Left colon (tissue), 2 donors: ENCODE results near the gene NPEPL1. TPM values are rescaled to one million over a fixed set of nuclear protein-coding genes. Genes with fewer than 3 reads are reported as not detected.
"Not testable (repeated sequence)": the region's sequence is repeated elsewhere in the genome, so short reads cannot be mapped to it uniquely, and the experiment has no call there.

ENCODE experiments used
- ATAC-seq: fragments of 200-7000 bp; cut with Tn5 transposase; one replicate; pipeline ENCODE4 v1.9.1; 2020; ENCODE audit warnings: mild to moderate bottlenecking, moderate library complexity
- DNase-seq, 2 donors: peaks; one replicate each; pipeline ENCODE4 v3.0.0-alpha.2; 2020
- intact Hi-C, 2 donors: fragments of 100-400 bp; cut with DNase I in 1 of 2; cut with micrococcal nuclease in 1 of 2; formaldehyde crosslinking; loops; one replicate each; pipeline versions ENCODE4 v1.11.2 to v1.14.0; 2022; cut with DNase I, micrococcal nuclease
- total RNA-seq, 2 donors: library from RNA; stranded (reverse); fragmentation: NEBNext Ultra II Directional; extraction: Animal tissue kit (Norgen Biotek cat#: 25700); gene quantifications; one replicate each; pipeline ENCODE4 v1.2.1, GENCODE V29; 2021
- donor health status: DM: no; HTN: no; CAD: no.
- donor health status: DM: yes; HTN: yes; CAD: no.

The NPEPL1 gene
- total RNA-seq, 2 donors from 2014 or later: 30.3 to 31.1 TPM

DNA sequence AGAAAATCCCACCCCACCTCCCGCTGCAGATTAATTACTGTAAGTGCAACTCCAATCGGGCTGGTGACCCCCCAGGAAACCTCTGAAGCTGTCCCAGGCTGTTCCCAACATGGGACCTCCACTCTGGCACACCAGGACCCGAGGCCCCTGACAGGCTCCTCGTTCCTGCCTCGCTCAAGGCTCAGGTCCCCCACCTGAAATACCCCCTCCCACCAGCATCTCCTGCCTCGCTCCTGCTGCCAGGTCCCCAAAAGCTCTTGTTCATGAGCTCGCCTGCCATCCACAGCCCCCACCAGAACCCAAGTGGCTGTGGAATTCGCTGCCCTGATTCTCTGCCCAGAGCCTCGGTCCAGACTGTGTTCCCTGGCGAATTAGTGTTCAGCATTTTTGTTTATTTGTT, 26.1 kb downstream of the NPEPL1 start:
- DNase-seq (peak in 1 of 2 donors; percentile 12), ATAC-seq (no peak)
- intact Hi-C loops: no loop called here

DNA sequence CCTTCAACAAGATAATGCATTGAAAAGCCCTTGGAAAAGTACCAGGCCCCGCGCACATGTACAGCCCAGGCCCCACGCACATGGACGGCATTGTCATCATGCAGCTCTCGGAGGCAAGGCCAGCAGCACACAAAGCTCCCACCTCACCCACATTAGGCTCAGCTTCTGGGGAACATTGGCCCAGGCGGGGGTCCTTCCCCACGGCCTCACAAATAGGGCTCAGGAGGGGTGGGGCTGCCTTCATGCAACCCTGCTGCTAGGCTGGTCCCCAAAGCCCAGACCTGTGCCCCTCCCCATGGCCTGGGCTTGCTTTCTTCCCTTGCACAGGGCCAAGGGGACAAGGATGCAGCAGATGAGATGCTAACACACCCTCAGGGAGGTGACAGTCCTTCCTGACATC, 26.7 kb downstream of the NPEPL1 start:
- no peak for ATAC-seq
- peak in 1 of 2 donors; percentile 19 for DNase-seq

DNA sequence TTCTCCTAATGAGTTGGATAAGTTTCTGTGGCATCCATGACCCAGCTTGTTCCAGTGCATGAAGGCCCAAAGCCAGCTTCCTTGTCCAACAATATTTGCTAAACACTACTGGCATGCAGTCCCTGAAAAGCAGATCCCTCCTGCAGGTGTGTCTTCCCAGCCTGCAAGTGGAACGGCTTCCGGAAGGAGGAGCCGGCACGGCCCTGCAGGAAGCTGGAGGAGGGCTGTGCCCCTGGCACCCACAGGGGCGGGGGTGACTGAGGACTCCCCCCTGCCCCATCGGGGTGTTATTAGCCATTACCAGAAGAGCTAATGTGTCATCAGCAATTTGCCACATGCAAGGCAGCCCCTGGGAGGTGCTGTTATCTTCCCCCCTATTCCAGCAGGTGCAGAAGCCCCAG, 27.4 kb downstream of the NPEPL1 start:
- peak in 1 of 2 donors; percentile 24 for DNase-seq
- intact Hi-C loops: no loop called here

More for the DNA sequence above, 26.7 kb downstream of the NPEPL1 start:
- intact Hi-C loops: no loop called here

DNA sequence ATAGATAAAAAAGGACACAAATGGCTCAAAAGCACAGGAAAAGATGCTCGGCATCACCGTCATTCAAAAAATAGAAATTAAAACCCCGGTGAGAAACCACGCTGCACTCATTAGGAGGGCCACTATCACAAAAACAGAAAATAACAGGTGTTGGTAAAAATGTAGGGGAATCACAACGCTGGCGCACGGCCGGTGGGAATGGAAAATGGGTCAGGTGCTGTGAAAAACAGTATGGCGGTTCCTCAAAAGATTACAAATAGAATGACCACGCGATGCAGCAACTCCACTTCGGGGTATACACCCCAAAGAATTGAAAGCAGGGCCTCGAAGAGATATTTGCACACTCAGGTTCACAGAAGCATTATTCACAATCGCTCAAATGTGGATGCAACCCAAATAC, 28.3 kb downstream of the NPEPL1 start:
- DNase-seq (no peak), ATAC-seq (no peak)
- intact Hi-C loops: no loop called here

More for the DNA sequence above, 27.4 kb downstream of the NPEPL1 start:
- peak; percentile 48 for ATAC-seq

DNA sequence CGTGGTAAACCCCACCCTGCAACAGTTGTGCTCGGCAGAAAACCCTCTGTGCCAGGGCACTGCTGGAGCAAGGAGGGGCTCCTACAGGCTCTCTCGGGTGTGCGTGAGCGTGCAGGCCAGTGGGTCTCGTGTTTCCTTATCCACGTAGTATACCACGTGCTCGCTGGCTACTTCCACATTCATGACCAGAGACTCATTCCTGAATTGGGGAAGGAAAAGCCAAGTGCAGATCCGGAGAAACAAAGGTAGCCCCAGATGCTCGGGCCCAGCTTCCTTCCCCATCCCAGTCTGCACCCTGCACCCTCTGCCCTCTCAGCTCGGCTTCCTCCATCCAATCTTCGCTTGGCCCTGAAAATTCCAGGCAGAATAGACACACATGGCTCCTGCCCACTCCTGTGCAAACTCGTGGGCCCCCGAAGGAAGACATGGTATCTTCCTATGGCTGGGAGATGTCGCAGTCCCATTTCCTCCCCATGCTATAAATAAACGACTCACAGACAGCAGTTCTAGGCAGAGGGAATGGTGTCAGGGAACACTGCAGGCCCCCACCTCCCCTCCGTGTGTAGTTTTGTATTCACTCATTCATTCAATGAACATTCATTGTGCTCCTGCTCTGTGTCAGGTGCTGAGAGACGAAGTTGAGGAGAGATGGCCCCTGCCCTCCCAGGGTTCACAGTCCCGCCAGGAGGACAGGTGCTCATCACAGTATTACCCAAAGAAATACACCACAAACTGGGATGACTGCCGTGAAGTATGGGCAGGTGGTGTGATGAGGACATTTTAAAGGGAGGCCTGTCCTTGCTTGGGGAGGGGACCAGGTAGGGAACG, 29.6 kb downstream of the NPEPL1 start:
- DNase-seq: peak in 1 of 2 donors; percentile 34
- no peak for ATAC-seq
- intact Hi-C loops: no loop called here

DNA sequence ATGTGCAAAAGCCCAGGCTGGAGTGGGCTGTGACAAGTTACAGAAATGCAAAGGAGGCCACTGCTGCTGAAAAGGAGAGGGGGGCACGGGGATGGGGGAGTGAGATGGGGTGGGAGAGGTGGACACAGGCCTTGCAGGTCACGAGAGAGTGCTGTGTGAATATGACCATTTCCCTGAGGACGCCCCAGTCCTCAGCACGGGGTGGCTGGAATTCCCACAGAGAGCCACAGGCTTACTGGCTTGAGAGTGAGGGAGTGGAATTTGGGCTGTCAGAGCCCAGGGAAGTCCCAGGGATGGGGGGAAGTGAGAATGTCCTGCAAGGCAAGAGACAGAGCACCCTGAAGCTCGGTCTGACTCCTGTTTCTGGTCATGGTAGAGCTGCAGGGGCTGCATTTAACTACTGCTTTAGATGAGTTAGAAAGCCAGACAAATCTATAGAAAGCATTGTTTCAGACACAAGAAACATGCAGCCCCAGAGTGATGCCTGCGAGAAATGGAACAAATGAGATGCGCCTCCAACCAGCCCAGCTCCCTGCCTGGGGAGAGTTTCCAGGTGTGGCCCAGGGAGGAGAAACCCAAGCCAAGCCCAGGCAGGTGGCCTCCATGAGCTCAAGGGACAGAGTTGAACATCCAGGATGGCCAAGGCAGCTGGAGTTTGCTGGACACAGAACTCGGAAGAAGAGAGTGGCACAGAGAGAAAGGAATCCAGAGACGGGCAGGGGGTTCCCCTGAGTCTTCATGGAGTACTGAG, 30.5 kb downstream of the NPEPL1 start:
- no peak for ATAC-seq
- DNase-seq: no peak
- intact Hi-C loops: no loop called here

DNA sequence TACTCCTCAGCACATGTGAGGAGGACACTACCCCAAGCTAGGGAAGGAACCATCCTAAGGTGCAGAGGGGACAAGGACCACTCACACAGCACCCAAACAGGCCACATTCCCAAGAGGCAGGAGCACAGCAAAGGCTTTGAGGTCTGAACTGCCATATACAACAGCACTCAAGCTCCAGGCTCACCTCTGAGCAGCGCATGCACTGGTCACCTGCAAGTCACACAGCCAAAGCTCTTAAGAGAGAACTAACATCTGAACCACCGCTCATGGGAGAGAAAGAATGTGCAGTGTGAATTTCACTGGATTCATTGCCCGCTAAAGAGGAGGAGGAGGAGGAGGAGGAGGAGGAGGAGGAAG, 31.0 kb downstream of the NPEPL1 start:
- ATAC-seq: no peak
- no peak for DNase-seq
- intact Hi-C loops: no loop called here

DNA sequence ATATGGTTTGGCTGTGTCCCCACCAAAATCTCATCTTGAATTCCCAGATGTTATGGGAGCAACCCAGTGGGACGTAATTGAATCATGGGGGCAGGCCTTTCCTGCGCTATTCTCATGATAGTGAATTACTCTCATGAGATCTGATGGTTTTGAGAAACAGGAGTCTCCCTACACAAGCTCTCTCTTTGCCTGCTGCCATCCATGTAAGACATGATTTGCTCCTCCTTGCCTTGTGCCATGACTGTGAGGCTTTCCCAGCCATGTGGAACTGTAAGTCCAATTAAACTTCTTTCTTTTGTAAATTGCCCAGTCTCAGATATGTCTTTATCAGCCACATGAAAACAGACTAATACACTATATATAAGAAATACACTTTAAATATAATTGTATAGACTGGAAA, 33.6 kb downstream of the NPEPL1 start:
- DNase-seq, intact Hi-C loops, ATAC-seq: not testable (repeated sequence)

DNA sequence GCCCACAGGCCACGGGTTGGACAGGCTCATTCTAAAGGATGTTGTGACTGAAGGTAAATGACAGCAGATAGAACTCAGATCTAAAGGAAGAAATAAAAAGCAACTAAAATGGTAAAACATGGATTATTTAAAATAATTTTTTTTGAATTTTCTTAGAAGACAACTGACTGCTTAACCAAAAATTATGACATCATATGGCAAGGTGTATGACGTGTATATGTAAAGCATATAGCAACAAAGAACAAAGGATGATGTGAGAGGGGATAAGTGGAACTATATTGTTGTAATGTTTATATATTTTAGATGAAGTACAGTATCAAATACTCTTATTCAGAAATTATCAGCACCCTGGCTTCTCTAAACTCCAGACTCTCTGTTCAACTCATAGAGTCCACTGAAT, 38.6 kb downstream of the NPEPL1 start:
- intact Hi-C loops: no loop called here
- ATAC-seq (no peak), DNase-seq (no peak)

DNA sequence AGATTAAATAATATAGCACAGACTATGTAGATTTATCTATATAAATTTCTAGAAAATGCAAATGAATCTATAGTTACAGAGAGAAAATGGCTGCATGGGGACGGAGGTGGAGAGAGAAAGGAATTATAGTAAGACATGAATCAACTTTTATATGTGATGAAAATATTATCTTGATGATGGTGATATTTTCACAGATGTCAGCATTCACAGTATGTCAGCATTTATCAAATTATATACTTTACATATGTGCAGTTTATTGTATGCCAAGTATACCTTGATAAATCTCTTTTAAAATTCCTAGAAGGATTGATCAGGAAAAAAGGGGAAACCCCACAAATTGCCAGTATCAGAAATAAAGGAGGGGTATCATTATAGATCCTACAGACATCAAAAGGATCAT, 44.6 kb downstream of the NPEPL1 start:
- ATAC-seq (no peak), DNase-seq (no peak)
- intact Hi-C loops: no loop called here

DNA sequence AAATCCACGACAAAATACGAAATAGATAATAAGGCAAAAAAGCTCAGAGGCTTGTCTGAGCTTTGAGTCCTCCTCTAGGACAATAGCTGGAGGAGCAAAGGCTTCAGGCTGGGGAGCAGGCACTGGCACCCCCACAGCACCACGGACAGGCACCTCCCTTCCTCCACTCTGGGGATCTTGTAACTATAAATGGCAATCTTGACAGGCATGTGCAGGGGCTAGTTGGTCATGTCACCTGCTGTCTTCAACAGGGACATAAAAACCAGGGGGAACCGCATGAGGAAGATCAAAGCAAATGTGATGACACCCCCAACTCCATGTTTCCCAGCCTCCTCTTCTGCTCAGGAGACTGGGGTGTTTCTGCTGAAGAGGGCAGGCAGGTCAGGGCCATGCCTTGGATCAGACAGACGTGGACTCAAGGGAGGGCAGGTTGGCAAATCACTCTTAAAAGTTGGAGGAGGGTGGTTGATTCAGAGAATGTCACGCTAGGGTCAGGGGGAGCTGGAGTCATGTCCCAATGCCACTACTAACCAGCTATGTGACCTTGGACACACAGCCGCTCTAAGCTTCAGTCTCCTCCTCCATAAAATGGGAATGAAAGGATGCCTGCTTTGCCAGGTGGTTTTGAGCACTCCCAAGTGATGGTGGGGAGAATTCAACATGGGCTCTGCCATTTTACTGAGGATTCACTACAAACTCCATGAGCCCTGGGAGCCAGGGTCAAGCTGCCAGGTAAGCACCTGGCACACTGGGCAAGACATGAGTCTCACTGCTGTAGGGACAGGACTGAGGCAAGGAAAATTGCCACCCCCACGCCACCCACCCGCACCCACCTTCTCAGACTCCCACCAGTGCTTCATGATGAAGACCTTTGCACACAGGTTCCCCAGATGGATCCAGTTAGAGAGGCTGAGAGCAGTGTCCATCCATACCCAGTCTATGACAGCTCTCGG, 48.0 kb downstream of the NPEPL1 start:
- intact Hi-C loops: no loop called here
- DNase-seq (no peak), ATAC-seq (no peak)

DNA sequence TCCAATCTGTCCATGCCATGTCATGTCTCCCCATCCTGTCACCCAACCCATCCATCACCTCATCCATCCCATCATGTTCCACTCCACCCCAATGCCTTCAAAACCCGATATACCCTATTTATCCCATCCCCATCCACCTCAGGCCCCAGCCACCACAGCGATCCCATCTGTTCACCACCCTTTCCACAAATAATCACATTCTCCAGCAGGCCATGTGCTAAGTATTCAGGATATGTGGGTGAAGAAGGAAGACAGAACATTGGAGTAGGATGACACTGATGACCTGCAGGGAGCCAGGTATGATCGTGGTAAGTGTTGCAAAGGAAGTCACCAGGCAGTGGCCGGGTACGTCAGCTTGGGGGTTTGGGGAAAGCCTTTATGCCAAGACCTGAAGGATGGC, 48.8 kb downstream of the NPEPL1 start:
- DNase-seq: no peak
- intact Hi-C loops: no loop called here
- ATAC-seq: no peak

DNA sequence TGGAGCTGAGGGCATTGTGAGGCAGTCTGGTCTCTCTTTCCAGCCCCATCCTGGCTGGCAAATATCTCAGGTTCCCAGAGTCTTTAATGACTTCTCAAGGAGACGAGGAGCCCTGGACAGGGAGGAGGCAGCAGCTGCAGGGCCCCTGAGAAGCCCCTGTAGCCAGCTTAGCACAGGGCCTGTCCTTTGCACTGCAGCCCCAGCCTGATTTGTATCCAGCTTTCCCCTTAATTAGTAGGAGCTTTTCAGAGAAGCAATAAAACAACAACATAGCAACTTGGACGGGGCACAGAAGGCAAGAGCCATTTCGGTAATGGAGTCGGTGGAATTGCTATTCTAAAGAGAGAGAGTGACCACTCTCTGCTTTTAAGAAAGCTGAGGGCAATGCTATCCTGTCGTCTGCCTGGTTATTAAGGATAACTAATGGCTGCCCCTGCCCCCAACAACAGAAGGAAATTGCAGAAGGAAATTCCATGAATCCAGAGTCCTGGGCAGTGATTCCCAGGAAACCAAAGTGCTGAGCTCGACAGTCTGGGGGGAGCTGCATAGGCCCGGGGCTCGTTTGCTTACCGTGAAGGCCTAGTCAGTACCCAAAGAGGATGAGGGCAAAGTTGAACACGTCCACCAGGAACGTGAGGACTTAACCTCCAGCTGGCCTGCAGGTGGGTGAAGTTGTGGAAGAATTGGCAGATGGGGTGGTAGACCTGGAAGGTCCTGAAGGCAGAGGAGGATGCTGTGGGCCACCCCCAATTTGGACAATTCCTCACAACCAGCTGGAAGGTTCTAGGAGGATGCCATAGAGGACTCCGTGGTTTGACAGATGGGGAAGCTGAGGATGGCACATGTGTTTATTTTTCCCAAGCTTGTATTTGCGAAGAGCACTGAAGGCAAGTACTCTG, 50.3 kb downstream of the NPEPL1 start:
- intact Hi-C loops: no loop called here
- DNase-seq (no peak), ATAC-seq (no peak)

DNA sequence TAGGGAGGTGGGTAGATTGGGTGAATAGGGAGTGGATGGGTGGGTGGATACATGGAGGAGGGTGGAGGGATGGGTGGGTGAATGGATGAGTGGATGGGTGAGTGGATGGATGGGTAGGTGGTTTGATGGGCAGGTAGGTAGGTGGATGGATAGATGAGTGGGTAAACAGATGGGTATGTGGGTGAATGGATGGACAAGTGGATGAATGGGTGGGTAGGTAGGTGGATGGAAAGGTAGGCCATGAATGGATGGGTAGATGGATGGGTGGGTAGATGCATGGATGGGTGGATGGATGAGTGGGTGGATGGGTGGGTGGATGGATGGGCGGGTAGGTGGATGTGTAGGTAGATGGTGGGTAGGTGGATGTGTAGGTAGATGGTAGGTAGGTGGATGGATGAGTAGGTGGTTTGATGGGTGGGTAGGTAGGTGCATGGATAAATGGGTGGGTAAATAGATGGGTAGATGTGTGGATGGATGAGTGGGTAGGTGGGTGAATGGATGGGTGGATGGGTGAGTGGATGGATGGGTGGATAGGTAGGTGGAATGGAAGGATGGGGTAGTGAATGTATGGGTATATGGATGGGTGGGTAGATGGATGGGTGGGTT, 51.4 kb downstream of the NPEPL1 start:
- intact Hi-C loops: no loop called here
- DNase-seq (no peak), ATAC-seq (no peak)

DNA sequence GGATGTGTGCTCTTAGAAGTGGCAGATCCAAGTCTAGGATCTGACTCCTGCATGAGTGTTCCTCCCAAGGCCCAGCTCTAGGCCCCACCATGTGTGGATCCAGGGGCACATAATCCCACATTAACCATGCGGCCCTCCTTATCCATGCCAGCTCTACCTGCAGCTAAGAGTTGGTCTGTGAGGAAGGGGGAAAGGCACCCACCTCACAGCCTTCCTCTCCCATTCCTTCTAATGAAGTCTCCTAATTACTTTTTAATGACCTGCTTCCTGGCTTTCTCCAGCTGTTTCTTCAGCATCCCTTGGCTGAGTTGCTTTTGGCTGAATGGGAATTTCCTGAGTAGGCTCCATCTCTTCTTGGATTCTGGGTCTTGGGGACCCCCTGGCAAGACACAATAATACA, 52.2 kb downstream of the NPEPL1 start:
- ATAC-seq (no peak), DNase-seq (no peak)
- intact Hi-C loops: no loop called here

DNA sequence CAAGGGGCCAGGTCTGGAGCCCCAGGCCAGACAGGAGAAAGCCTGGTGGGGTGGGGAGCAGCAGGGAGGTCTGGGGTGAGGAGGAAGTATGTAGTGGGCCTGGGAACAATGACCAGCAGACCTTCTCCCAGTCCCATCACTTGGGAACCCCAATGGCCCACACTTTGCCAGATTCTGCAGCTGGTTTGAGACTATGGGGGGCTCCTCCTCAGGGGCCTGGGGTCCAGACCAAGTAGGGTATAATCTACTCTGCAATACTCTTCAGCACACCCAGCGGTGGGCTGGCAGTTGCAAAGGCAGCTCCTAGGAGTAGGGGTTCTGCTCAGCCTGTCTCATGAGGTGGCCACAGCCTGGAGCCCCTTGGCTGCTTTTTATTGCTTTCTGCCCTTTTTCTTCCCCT, 52.8 kb downstream of the NPEPL1 start:
- no peak for ATAC-seq
- intact Hi-C loops: no loop called here

DNA sequence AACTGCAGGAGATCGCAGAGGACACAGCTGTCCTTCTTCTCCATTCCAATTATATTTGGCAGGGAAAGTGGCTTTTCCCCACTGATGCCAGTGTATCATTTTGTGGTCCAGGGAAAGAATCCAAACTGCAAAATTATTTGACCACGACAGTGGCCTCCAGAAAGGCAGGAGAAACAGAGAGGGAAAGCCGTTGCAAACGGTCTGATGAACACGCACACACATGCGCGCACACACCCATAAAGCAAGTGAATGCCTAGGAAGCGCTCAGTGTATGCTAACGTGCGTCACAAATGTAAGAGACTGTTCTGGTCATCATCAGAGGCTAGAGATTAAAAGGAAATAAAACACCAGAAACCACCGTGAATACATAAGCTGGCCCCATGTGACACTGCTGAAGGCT, 54.0 kb downstream of the NPEPL1 start:
- intact Hi-C loops: no loop called here
- no peak for DNase-seq

More for the DNA sequence above, 52.8 kb downstream of the NPEPL1 start:
- DNase-seq: no peak

DNA sequence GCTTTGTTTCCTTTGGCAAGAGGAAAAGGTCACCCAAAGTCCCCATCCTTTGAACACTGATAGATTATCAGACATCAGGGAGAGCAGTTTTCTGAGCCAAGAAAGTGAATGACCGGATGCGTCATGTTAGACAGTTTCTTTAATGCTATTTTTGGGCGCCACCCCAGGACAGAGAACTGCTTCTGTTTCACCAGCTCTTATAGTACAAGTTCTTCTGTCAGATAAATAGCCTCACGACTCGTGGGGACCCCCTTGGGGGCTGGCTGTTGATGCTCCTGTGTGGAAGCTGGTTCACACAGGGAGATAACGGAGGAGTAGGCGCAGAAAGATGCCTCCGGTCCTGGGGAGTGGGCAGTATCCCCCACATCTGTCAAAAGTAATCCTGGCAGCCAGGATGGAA, 54.6 kb downstream of the NPEPL1 start:
- intact Hi-C loops: no loop called here
- no peak for DNase-seq
- ATAC-seq: no peak

More for the DNA sequence above, 54.0 kb downstream of the NPEPL1 start:
- no peak for ATAC-seq
